Right lobe of liver (tissue), 6 donors: ENCODE measurements around the gene ERI2. TPM values are rescaled to one million over a fixed set of nuclear protein-coding genes. Genes with fewer than 3 reads are reported as not detected.

Experiments
- ATAC-seq, 4 donors: fragments of 200-7000 bp; cut with Tn5 transposase; one replicate each; pipeline ENCODE4 v1.9.1; 2020; ENCODE audit warnings: mild to moderate bottlenecking in 4 of 4, moderate library complexity in 4 of 4
- DNase-seq, 3 donors: peaks; one replicate each; pipeline ENCODE4 v3.0.0-alpha.2; 2020
- H3K27ac ChIP-seq, 3 donors: fragments of 200-600 bp; one replicate each; pipeline ENCODE4 v1.8.0; 2022
- H3K27me3 ChIP-seq, 2 donors: fragments of 200-600 bp; one replicate each; pipeline ENCODE4 v1.8.0; 2022
- H3K36me3 ChIP-seq, 4 donors: fragments of 200-600 bp; sonication (generic) in 1 of 4; one replicate each; pipeline versions ENCODE4 v1.5.1 to v1.8.0; 2017 to 2022; ENCODE audit warnings: control low read depth in 1 of 4
- H3K4me1 ChIP-seq, 4 donors: fragments of 200-600 bp; sonication (generic) in 1 of 4; one replicate each; pipeline versions ENCODE4 v1.5.1 to v1.8.0; 2017 to 2022; ENCODE audit warnings: control low read depth in 1 of 4
- H3K4me3 ChIP-seq, 3 donors: fragments of 200-600 bp; one replicate each; pipeline ENCODE4 v1.8.0; 2022
- H3K9me3 ChIP-seq, 4 donors: fragments of 200-600 bp; sonication (generic) in 1 of 4; one replicate each; pipeline versions ENCODE4 v1.5.1 to v1.8.0; 2017 to 2022; ENCODE audit warnings: control low read depth in 1 of 4
- CTCF ChIP-seq, 4 donors: fragments of 200-600 bp in 3 of 4; fragments of 450-650 bp in 1 of 4; IDR thresholded peaks; one replicate each; pipeline versions ENCODE4 v1.5.1 to v1.8.0; 2016 to 2022; ENCODE audit warnings: antibody characterized with exemption in 4 of 4, mild to moderate bottlenecking in 2 of 4
- POLR2A ChIP-seq: fragments of 450-650 bp; IDR thresholded peaks from one replicate; pipeline ENCODE4 v1.6.1; 2017; ENCODE audit warnings: antibody characterized with exemption, mild to moderate bottlenecking
- WGBS: methylation state at CpG from one replicate; pipeline ENCODE4 v1.1.6; 2018; ENCODE audit warnings: low coverage, low lambda C conversion rate; ENCODE audit not compliant: insufficient coverage; ENCODE audit errors: missing lambda C conversion rate; 5-methylcytosine and 5-hydroxymethylcytosine counted together
- intact Hi-C, 2 donors: fragments of 100-400 bp; cut with DNase I; formaldehyde crosslinking; loops; one replicate each; pipeline versions ENCODE4 v1.11.2 to v1.14.1; 2022
- total RNA-seq, 6 experiments: library from RNA; depleted of rRNA in 2 of 6; stranded (reverse); fragments of >200 nt in 2 of 6; fragmentation: NEBNext Ultra II Directional in 3 of 6; extraction: Animal tissue kit (Norgen Biotek cat#: 25700) in 3 of 6; gene quantifications; one replicate each; pipeline versions ENCODE4 v1.1.0 to v1.2.4, GENCODE V29; 2016 to 2023
- donor health status: DM: no; HTN: yes; CAD: no.
- donor health status: DM: no; HTN: no; CAD: no.
- donor health status: DM: no; HTN: no; CAD: no.
- donor health status: DM: no; HTN: yes; CAD: no.
- donor health status: DM: no; HTN: yes; CAD: no.

ERI2 gene
- total RNA-seq, 6 experiments from 2014 or later, result 9.8 to 15.9 (median 14.8) TPM

GRCh38 chr16:20753727-20754126 lies 52.5 kb downstream of the ERI2 start:
- Histone ChIP-seq H3K4me3 (no peak overlapping the region), H3K27me3 (no peaks in the 10 kb centered on the region), H3K4me1 (no peaks in the 10 kb centered on the region), H3K9me3 (no peaks in the 10 kb centered on the region), H3K27ac (no peak overlapping the region), H3K36me3 (no peaks in the 10 kb centered on the region)
- WGBS, result no CpG with 5 or more reads among the region's 1 CpG
- DNase-seq (no peak), ATAC-seq (no peak)
- TF ChIP-seq POLR2A (no peak), CTCF (IDR thresholded peaks at IDR 0.05) (no peak)
- intact Hi-C loops, result no loop called here

GRCh38 chr16:20750558-20750957 lies 55.7 kb downstream of the ERI2 start:
- intact Hi-C loops, result no loop called here
- Histone ChIP-seq H3K27me3 (no peaks in the 10 kb centered on the region), H3K4me1 (no peaks in the 10 kb centered on the region), H3K36me3 (no peaks in the 10 kb centered on the region), H3K9me3 (no peaks in the 10 kb centered on the region), H3K27ac (no peak overlapping the region), H3K4me3 (no peak overlapping the region)
- WGBS, result 71% methylated on average over 1 of the region's 1 CpG
- ATAC-seq, result no peak
- DNase-seq, result no peak
- TF ChIP-seq CTCF (IDR thresholded peaks at IDR 0.05) (no peak), POLR2A (no peak)

GRCh38 chr16:20749474-20749873 lies 56.8 kb downstream of the ERI2 start:
- WGBS, result no CpG with 5 or more reads among the region's 1 CpG
- Histone ChIP-seq H3K4me3 (no peak overlapping the region), H3K27me3 (no peaks in the 10 kb centered on the region), H3K4me1 (no peaks in the 10 kb centered on the region), H3K9me3 (no peaks in the 10 kb centered on the region), H3K36me3 (no peaks in the 10 kb centered on the region), H3K27ac (no peak overlapping the region)
- no peak for ATAC-seq
- intact Hi-C loops, result no loop called here
- TF ChIP-seq POLR2A (no peak), CTCF (IDR thresholded peaks at IDR 0.05) (no peak)
- DNase-seq, result no peak

GRCh38 chr16:20747030-20747816 lies 59.0 kb downstream of the ERI2 start:
- no peak for TF ChIP-seq CTCF (IDR thresholded peaks at IDR 0.05)
- TF ChIP-seq POLR2A, result no peak
- no peak for DNase-seq
- no peak overlapping the region for H3K27ac ChIP-seq
- H3K9me3 ChIP-seq, result no peaks in the 10 kb centered on the region
- no peak overlapping the region for H3K4me3 ChIP-seq
- intact Hi-C loops, result no loop called here
- 54% methylated on average over 4 of the region's 4 CpGs for WGBS
- no peaks in the 10 kb centered on the region for H3K27me3 ChIP-seq
- ATAC-seq, result peak in 1 of 4 donors; percentile 69
- no peaks in the 10 kb centered on the region for H3K36me3 ChIP-seq
- H3K4me1 ChIP-seq, result peaks cover 0 to 11% (median 4%) of the 10 kb centered on the region in 4 donors
